ENCODE results near the gene PTPN22.

- TF ChIP-seq CTCF (conservative IDR thresholded peaks at IDR 0.05) (no peak), ZFX (IDR thresholded peaks at IDR 0.05) (no peak)
Observed at GRCh38 chr1:113784104-113784779, 87.3 kb downstream of the PTPN22 start.
